WTC11 (cell line): ENCODE results near the gene PTPRN2.

Source experiments
- CBFB ChIP-seq: sonication (generic); formaldehyde crosslinking; IDR thresholded peaks from 2 replicates; pipeline ENCODE4 v1.8.1; 2022; ENCODE audit warnings: mild to moderate bottlenecking, low read depth, missing genetic modification reagents
- ETV6 ChIP-seq: sonication (generic); formaldehyde crosslinking; IDR thresholded peaks from 2 replicates; pipeline ENCODE4 v1.8.1; 2022; ENCODE audit warnings: mild to moderate bottlenecking, missing genetic modification reagents
- RELA ChIP-seq: sonication (generic); formaldehyde crosslinking; IDR thresholded peaks from 2 replicates; pipeline ENCODE4 v1.8.1; 2022; ENCODE audit warnings: missing genetic modification reagents, mild to moderate bottlenecking, borderline replicate concordance
- TF ChIP-seq, protein P1 (sequence below): fragments of 200-600 bp; IDR thresholded peaks from 2 replicates; pipeline ENCODE4 v1.8.0; 2022; ENCODE audit warnings: antibody characterized with exemption
- TF ChIP-seq, protein P2 (sequence below): sonication (generic); formaldehyde crosslinking; IDR thresholded peaks from 2 replicates; pipeline ENCODE4 v1.8.1; 2023; ENCODE audit warnings: mild to moderate bottlenecking, missing genetic modification reagents, moderate library complexity

DNA sequence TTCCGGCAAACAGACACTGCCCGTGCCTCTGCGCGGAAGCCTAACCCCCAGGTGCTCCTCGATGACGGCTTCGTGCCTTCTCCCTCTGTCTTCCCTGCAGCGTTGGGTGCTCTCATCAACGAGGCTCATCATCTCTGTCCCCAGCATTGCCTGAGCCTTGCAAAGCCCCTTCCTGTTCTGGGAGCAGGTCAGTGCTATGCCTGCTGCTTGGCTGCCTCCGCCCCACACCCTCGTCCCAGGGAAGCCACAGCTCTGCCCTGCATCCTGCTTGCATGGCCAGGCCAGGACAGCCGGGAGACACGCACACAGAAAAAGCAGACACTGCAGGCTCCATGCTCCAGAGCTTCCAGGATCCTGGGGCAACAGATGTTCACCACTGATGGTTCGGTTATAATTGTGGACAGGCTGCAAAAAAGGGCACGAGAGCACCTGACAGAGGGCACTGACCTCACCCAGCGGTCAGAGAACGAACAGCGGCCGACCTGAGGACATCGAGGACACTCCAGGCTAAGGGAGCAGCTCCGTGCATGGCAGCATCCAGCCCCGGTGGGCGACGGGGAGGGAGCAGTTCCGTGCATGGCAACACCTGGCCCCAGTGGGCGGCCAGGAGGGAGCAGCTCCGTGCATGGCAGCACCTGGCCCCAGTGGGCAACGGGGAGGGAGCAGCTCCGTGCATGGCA is 265.5 kb downstream of the PTPRN2 start:
- TF ChIP-seq, protein P1, sequence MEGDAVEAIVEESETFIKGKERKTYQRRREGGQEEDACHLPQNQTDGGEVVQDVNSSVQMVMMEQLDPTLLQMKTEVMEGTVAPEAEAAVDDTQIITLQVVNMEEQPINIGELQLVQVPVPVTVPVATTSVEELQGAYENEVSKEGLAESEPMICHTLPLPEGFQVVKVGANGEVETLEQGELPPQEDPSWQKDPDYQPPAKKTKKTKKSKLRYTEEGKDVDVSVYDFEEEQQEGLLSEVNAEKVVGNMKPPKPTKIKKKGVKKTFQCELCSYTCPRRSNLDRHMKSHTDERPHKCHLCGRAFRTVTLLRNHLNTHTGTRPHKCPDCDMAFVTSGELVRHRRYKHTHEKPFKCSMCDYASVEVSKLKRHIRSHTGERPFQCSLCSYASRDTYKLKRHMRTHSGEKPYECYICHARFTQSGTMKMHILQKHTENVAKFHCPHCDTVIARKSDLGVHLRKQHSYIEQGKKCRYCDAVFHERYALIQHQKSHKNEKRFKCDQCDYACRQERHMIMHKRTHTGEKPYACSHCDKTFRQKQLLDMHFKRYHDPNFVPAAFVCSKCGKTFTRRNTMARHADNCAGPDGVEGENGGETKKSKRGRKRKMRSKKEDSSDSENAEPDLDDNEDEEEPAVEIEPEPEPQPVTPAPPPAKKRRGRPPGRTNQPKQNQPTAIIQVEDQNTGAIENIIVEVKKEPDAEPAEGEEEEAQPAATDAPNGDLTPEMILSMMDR = no peak
- TF ChIP-seq, protein P2, sequence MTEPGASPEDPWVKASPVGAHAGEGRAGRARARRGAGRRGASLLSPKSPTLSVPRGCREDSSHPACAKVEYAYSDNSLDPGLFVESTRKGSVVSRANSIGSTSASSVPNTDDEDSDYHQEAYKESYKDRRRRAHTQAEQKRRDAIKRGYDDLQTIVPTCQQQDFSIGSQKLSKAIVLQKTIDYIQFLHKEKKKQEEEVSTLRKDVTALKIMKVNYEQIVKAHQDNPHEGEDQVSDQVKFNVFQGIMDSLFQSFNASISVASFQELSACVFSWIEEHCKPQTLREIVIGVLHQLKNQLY (CRISPR knock-in tag) = no peak
- TF ChIP-seq ETV6 (CRISPR knock-in tag) = no peak
- TF ChIP-seq RELA (CRISPR knock-in tag) = no peak
- no peak for TF ChIP-seq CBFB
